NCI-H1092 treated with DMSO at 0.1 percent for 48 hours (cell line): ENCODE results near the gene ASTN2.

Experiments used
- DNase-seq: peaks from one replicate; lab custom pipeline; 2025; lab: John Stamatoyannopoulos, UW

Gene ASTN2

DNA sequence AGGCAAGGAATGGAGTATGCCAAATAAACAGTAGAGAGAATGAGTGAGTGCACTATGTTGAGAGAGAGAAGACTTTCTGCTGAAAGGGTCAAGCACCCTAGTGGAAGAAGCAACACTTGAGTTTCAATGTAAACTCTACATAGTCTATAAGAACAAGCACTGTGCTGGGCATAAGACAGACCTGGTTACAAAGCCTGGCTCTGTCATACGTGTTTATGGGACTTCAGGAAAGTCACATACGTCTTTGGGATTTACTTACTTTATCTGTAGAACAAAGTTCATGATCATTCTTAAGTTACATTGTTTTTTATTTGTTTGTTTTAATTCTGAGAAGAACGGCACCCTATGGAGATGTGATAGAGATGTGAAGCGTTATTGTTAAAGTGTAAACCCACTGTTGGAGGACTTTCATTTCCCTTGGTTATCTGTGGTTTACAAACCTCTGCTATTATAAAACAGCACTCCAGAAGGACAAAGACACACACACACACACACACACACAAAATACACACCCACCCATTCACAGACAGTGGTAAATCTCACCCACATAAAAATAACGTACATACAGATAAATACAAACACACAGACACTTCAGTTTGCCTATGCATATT, 798.4 kb downstream of the ASTN2 start:
- no peak for DNase-seq

GRCh38 chr9:116608064-116608463, 806.8 kb downstream of the ASTN2 start:
- DNase-seq = no peak

GRCh38 chr9:116605904-116606341, 808.9 kb downstream of the ASTN2 start:
- no peak for DNase-seq

- no peak for DNase-seq
Observed at GRCh38 chr9:116605060-116605459, 809.8 kb downstream of the ASTN2 start.

DNA sequence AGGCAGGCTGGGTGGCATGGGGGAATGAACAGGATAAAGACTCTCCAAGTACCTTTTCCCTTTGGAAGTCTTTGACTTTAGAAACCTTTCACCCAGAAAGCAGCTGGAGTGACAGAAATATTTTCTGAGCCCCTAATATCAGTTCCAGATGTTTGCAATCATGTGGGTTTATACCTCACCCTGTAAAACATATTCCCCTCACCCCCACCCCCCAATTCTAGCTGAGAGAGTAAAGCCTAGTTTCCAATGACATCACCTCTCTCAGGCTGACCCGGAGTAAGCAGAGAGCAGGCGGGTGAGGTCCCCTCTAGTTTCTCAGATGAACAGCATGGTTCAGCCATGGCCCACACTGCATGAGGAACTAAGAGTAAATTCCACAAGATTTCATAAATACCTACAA, 810.6 kb downstream of the ASTN2 start:
- no peak for DNase-seq

GRCh38 chr9:116599342-116599884, 815.4 kb downstream of the ASTN2 start:
- no peak for DNase-seq

DNA sequence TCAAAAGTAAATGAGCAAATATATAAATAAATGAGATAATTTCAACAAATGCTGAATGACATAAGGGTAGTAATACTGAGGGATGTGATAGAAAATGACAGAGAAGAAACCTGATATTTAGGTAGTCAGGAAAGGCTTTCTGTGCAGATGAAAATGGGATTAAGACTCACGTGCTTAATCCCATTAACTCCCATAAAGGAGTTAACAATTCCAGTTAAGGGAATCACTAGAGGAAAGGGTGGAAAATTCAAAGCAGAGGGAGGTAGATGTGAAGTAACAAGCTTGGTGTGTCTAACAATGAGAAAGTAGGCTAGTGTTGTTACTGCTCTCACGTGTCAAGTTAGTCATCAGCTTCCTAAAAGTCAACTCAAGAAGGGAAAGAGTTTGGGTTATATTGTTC, 818.2 kb downstream of the ASTN2 start:
- DNase-seq = no peak

DNA sequence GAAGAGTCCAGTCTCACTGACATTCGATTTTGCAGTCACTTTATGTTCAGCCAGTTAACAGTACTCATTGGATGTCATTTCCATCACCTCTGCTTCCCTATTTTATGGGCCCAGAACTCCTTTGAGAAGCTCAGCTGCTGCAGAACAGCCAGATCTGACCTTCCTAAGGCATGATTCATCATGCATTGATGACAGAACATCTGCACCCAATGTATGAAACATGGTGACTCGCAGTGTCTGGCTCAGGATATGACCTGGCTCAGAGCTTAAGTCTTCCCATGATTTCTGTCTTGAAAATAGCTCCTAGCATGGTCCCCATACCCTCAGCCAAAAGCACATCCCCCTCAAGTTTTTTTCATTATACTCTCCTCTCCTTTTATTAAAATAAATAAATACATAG, 820.3 kb downstream of the ASTN2 start:
- DNase-seq = no peak

DNA sequence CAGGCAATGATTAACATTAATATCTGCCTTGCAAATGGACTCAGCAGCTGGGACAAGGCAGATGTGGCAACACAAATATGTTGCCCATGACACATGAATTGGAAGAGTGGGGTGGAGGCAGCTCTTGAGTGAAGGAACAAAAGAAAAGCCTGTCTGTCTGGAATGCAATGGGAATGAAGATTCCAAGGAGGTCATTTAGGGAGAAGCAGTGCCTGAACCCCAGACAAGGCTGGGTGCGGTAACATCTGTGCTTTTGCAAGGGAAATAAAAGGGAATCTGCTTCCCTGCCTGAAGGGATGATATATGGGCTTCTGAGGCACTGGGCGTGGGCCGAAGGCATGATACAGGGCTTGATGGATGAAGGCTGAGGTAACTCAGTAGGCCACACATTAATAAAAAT, 821.9 kb downstream of the ASTN2 start:
- DNase-seq = no peak

DNA sequence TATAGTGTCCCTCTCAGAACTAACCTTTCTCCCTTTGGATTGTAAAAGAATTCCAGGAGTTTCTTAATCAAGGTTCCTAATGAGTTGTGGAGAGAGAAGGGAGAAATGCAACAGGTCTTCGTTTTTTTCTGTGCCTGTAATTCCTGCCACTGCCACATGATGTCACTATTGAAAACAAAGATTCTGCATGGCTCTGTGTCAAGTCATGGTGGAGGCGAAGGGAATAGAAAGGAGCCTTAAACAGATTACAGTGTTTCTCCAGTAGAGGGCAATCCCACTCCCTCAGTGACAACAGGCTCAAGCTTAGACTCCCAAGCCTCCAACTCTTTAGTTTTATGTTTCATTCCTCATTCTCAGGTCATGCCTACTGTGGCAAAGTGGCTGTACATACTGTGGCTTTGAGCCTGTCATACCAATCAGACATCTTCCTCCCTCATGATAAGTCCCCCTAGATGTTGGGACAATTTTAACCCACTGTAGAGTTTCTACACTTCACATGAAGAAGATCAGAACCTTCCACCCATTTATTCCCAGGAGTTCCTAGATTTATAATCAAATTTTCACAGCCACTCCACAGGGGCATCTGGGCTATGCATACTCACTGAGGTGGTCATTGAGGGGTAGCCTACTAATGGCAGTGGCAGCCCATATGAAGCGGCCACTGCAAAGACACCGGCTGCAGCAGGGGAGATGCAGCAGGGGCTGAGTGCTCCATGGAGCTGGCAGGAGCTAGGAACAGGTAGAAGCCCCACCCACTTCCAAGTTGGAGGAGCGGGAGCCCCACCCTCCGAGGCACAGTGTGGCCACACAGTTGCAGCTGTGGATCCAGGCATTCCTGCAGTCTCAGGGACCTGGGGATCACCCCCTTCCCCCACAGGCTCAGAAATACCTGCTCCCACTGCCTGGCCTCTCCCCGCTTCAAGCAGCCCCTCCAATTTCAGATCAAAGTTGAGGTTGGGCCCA, 825.2 kb downstream of the ASTN2 start:
- DNase-seq = no peak

DNA sequence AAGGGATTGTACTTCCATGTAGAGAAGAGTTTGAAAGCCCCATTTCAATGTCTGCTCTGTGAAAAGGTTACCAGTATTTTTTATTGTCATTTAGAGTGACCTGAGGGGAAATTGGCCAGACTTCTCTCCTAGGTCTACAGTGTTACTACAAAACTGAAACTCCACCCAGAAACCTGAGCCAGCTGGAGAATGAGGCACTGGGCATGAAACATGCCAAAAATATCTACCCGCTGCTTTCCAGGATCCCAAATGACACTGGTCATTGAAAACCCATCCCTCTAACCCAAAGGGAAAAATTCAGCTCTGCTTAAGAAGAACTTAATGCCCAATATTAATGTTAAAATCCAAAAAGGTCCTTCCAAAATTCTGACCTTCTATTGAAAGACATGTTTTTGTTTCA, 826.9 kb downstream of the ASTN2 start:
- no peak for DNase-seq

GRCh38 chr9:116585896-116586295, 829.0 kb downstream of the ASTN2 start:
- no peak for DNase-seq

GRCh38 chr9:116585204-116585603, 829.7 kb downstream of the ASTN2 start:
- no peak for DNase-seq

GRCh38 chr9:116580853-116581252, 834.0 kb downstream of the ASTN2 start:
- DNase-seq = no peak

DNA sequence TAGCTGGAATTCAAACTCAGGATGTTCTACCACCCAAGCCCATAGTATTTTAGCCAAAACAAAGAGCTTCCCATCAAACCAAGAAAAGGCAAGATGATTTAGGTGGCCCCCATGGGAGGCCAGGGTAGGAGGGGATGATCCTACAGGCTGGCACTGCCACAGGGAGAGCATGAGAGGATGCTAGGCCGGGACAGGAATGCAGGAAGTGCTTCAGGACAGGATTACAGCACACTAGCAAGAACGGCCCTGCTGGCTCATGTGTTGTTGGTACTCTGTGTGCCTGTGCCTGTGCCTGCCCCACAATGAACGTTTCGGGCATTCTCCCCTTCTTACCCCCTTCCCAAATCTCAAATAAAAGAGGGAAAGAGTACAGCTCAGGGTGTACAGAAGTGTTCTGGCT, 838.5 kb downstream of the ASTN2 start:
- no peak for DNase-seq

- DNase-seq = peak; percentile 11
Observed at GRCh38 chr9:116574027-116574679, 840.7 kb downstream of the ASTN2 start.

DNA sequence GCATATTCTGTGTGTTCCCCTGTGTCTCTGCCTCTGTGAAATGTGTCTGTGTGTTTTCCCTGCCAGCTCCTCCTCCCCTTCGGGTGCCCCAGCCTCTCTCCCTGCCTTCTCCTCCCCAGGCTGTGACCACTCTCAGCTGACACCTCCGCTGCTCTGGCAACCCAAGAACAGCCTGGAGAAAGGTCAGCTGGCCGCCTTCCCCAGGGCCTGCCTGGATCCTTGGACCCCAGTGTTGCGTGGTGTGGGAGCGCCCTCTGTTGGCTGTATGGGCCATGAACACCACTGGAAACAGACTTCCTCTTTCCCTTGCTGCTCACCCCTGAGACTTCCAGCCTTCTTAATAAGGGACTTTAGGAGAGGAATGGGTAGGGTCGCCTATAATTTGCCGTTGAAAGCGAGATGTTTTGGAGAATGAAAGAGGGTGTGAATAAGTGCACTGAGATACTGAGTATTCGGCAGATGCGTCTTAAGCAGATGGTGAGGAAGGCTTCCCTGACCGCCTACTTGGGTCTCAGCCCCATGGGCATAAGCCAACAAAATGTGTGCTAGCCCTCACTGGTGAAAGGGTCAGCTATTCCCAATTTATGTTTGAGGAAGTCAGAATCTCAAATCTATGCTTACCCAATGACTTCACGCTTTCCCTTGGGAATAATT, 842.6 kb downstream of the ASTN2 start:
- DNase-seq = peak; percentile 54

DNA sequence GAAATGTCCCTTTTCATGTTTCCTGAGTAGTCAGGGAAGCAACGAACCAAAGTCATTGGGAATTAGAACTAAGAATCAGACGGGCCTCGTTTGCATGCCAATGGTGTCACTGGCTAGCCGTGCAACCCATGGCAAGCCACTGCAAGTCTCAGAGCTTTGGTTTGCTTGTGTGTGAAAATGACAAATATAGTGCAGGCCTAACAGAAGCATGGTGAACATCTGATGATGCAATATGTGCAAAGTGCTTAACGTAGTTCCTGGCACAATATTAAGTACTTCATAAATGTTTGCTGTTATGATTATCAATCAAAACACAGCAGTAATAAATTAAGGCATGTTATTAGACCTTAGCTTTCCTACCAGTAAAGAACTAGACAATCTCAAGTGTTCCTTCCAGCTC, 845.7 kb downstream of the ASTN2 start:
- no peak for DNase-seq

GRCh38 chr9:116566677-116567488, 848.0 kb downstream of the ASTN2 start:
- no peak for DNase-seq

DNA sequence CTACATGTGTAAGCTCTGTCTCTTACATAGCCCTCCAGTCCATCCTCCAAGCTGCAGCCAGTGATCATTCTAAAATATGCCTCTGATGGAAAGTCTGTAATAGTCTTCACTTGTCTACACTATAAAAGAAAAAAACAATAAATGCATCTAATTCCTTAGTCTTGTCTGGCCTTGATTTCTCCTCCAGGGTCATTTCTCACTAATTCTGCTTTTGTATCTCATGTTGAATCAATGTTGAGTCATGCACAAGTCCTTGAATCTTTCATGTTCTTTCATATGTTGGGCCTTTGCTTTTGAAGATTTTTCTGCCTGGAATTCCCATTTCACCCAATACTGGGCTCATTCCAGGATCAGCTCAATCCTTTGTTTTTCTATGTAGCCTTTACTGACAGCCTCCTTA, 848.9 kb downstream of the ASTN2 start:
- no peak for DNase-seq

- no peak for DNase-seq
Observed at GRCh38 chr9:116564266-116564793, 850.5 kb downstream of the ASTN2 start.
